ENCODE measurements around the gene PDGFC.

The PDGFC gene

DNA sequence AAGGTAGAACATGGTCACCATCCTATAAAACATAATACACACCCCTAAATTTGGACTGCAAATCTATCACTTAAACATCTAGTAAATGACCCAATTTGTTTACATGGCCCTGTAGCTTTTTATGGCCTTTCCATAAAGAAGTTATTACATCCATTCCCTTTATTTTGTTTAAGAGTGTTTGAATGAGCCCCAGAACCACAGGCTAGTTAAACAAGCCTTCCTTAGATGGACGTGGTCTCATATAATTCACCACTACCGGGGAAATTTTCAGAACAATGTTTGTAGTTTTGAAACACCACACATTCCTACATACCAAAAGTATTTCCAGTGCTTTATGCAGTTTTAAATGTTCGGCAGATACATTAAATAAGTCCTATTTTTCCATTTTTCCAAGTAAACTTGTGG, 12.3 kb downstream of the PDGFC start:
- Histone ChIP-seq H3K9ac (ENCODE audit: insufficient read length) (no peak overlapping the region), H3K27ac (no peak overlapping the region), H3K4me3 (no peak overlapping the region), H3K36me3 (ENCODE audit: insufficient read depth, low read length) (no peaks in the 10 kb centered on the region; the same call in 1 of the 2 replicates), H3K9me3 (ENCODE audit: low read depth, low read length) (no peaks in the 10 kb centered on the region)
- DNase-seq (ENCODE audit: low read depth, low spot score), result no peak
- no peak for TF ChIP-seq FOXP2 (optimal IDR thresholded peaks at IDR 0.05; ENCODE audit: control extremely low read depth, extremely low read length, insufficient read depth)
- no peak for TF ChIP-seq POLR2AphosphoS5 (IDR thresholded peaks at IDR 0.05; ENCODE audit: borderline replicate concordance, low read depth, low read length)
- no peak for TF ChIP-seq EZH2 (IDR thresholded peaks at IDR 0.05)

DNA sequence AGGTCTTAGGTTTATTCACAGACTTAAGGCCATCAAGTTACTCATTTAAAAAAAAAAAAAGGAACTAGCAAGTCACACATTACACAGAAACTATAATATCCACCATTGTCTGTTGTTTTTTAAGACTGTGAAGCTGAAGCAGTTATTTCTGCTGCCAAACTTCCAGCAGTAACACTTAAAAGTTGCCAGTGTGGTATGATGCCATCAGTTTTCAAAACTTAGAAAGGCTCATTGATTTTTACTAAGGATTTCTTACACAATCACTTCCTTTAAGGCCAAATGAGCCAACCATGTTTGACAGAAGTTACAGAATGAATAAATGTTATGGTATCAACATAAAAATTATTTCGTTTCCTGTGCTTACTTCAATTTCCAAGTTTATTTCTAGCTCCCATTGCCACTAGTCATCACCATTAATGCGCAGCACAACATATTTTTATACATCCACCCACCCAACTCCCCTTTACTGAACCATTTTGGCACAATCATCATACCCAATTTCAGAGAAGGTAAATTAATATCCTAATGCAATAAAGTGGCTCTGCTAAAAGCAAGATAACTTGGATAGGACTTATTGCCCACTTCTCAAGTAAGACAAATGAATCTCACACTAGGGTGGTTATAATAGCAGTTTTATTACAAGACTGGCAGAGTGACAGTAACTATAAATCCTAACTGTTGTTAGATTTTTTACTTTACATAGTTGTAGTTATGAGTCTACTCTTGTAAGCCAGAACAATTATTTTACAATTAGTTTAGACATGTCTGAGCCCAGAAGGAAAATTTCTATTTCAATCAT, 13.1 kb downstream of the PDGFC start:
- H3K4me3 ChIP-seq, result peak overlapping the region; percentile 26
- peak; percentile 66 for DNase-seq (ENCODE audit: low read depth, low spot score)
- H3K27ac ChIP-seq, result peak overlapping the region; percentile 33
- H3K36me3 ChIP-seq (ENCODE audit: insufficient read depth, low read length), result no peaks in the 10 kb centered on the region; the same call in 1 of the 2 replicates
- TF ChIP-seq EZH2 (IDR thresholded peaks at IDR 0.05) (no peak), POLR2AphosphoS5 (IDR thresholded peaks at IDR 0.05; ENCODE audit: borderline replicate concordance, low read depth, low read length) (no peak), FOXP2 (optimal IDR thresholded peaks at IDR 0.05; ENCODE audit: control extremely low read depth, extremely low read length, insufficient read depth) (no peak)
- no peak overlapping the region for H3K9ac ChIP-seq (ENCODE audit: insufficient read length)
- no peaks in the 10 kb centered on the region for H3K9me3 ChIP-seq (ENCODE audit: low read depth, low read length)

DNA sequence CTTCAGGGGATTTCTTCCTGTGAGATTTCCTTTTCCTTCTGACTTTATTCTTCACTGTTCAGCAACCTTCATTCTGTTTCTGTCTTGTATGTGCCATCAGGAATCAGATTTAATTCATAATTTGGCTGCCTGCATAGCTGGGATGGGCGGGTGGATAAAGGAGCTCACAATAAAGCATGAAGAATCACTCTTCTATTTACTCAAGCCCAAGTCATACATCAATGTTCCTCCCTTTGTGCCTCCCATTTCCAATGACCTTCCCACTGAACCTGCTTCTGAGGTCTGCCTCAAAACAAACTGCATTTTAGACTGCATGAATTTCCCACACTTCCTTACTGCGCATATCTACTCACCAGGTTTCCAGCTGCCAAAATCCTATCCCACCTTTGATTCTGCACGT, 14.0 kb downstream of the PDGFC start:
- H3K9me3 ChIP-seq (ENCODE audit: low read depth, low read length), result no peaks in the 10 kb centered on the region
- no peak overlapping the region for H3K9ac ChIP-seq (ENCODE audit: insufficient read length)
- H3K27ac ChIP-seq, result peak overlapping the region; percentile 33; the same call in 1 of the 2 replicates
- no peaks in the 10 kb centered on the region; the same call in 1 of the 2 replicates for H3K36me3 ChIP-seq (ENCODE audit: insufficient read depth, low read length)
- TF ChIP-seq POLR2AphosphoS5 (IDR thresholded peaks at IDR 0.05; ENCODE audit: borderline replicate concordance, low read depth, low read length) (no peak), EZH2 (IDR thresholded peaks at IDR 0.05) (no peak), FOXP2 (optimal IDR thresholded peaks at IDR 0.05; ENCODE audit: control extremely low read depth, extremely low read length, insufficient read depth) (no peak)
- H3K4me3 ChIP-seq, result no peak overlapping the region
- DNase-seq (ENCODE audit: low read depth, low spot score), result no peak

DNA sequence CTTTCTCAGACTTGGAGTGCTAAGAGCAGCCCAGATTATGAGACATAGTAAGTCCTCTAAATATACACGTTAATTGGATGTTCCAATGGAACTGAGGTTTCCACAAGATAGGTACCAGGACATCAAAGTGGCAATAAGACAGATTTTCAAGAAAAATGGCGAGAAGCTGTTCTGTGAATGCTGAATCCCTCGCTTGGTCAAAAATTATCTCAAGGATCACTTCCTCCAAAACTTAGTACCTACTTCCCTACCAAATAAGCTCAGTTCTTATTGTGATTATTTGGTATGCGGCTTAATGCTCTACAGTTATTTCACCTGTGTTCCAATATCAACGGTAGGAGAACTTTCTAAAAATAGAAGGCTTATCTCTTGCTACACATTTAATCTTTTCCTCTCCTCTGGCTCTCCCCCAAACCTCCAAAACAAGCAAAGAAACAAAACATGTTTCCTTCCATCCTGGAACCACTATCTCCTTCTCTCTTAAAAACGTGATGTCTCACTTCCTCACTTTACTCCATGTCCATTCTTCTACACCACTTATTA, 14.7 kb downstream of the PDGFC start:
- TF ChIP-seq EZH2 (IDR thresholded peaks at IDR 0.05), result no peak
- TF ChIP-seq FOXP2 (optimal IDR thresholded peaks at IDR 0.05; ENCODE audit: control extremely low read depth, extremely low read length, insufficient read depth), result no peak
- TF ChIP-seq POLR2AphosphoS5 (IDR thresholded peaks at IDR 0.05; ENCODE audit: borderline replicate concordance, low read depth, low read length), result no peak

DNA sequence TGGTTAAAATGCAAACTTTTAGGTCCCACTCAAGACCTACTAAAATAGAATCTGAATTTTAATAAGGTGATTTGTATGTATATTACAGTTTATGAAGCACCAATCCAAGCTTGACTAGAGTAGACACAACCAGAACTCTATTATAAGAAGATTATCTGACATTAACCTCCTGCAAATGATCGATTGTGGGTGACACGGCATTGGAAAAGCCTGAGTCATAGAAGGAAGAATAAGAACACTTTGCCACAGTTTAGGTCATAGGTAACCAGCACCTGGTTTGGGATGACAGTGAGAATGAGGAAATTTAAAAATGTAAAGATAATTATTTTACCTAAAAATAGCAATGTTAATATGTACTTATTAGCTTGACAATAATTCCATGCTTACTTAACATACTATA, 15.2 kb downstream of the PDGFC start:
- DNase-seq (ENCODE audit: low read depth, low spot score), result no peak

More for the DNA sequence above, 14.7 kb downstream of the PDGFC start:
- Histone ChIP-seq H3K27ac (no peak overlapping the region), H3K4me3 (no peak overlapping the region), H3K9me3 (ENCODE audit: low read depth, low read length) (no peaks in the 10 kb centered on the region), H3K36me3 (ENCODE audit: insufficient read depth, low read length) (no peaks in the 10 kb centered on the region; the same call in 1 of the 2 replicates), H3K9ac (ENCODE audit: insufficient read length) (no peak overlapping the region)
- no peak for DNase-seq (ENCODE audit: low read depth, low spot score)

DNA sequence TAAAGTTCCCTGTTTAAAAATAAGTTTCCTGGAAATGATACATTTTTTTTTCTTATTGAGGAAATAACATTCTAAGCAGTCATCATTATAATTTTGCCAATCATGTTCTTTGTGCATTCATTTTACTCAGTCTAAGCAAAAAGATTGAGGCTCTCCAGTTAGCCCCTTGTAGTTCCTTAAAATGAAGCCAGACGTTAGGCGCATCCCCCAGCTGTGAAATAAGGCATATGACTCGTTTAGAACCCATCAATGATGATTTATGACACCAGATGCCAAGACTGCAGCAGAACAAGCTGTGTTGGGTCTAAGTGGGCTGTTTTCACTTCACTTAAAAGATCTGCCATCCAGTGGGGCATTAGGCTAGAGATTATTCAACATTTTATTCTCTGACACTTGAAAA, 17.0 kb downstream of the PDGFC start:
- H3K9ac ChIP-seq (ENCODE audit: insufficient read length), result no peak overlapping the region
- no peak overlapping the region for H3K27ac ChIP-seq
- no peak for DNase-seq (ENCODE audit: low read depth, low spot score)
- no peaks in the 10 kb centered on the region for H3K9me3 ChIP-seq (ENCODE audit: low read depth, low read length)
- H3K4me3 ChIP-seq, result no peak overlapping the region
- TF ChIP-seq FOXP2 (optimal IDR thresholded peaks at IDR 0.05; ENCODE audit: control extremely low read depth, extremely low read length, insufficient read depth), result no peak
- TF ChIP-seq EZH2 (IDR thresholded peaks at IDR 0.05), result no peak
- no peak for TF ChIP-seq POLR2AphosphoS5 (IDR thresholded peaks at IDR 0.05; ENCODE audit: borderline replicate concordance, low read depth, low read length)
- no peaks in the 10 kb centered on the region; the same call in 1 of the 2 replicates for H3K36me3 ChIP-seq (ENCODE audit: insufficient read depth, low read length)

More for the DNA sequence above, 15.2 kb downstream of the PDGFC start:
- no peaks in the 10 kb centered on the region for H3K9me3 ChIP-seq (ENCODE audit: low read depth, low read length)
- no peak overlapping the region for H3K27ac ChIP-seq
- H3K9ac ChIP-seq (ENCODE audit: insufficient read length), result no peak overlapping the region
- H3K4me3 ChIP-seq, result no peak overlapping the region
- TF ChIP-seq POLR2AphosphoS5 (IDR thresholded peaks at IDR 0.05; ENCODE audit: borderline replicate concordance, low read depth, low read length) (no peak), EZH2 (IDR thresholded peaks at IDR 0.05) (no peak), FOXP2 (optimal IDR thresholded peaks at IDR 0.05; ENCODE audit: control extremely low read depth, extremely low read length, insufficient read depth) (no peak)
- H3K36me3 ChIP-seq (ENCODE audit: insufficient read depth, low read length), result no peaks in the 10 kb centered on the region; the same call in 1 of the 2 replicates

DNA sequence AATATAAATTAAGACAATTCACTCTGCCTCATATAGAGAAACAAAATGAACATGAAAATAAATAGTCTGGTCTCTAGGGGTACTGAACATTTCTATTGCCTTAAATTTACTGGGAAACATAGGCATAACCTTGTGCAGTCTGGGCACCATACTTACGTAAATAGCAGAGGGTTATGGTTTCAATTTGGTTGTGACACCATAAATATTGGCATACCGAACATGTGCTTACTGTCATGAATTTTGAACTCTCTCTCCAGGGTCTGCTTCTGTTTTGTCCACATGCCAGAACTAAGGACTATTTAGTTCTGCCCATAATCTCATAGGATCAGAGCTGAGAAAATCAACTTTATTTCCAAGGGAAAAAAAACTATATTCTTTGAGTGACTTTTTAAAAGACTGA, 17.6 kb downstream of the PDGFC start:
- H3K27ac ChIP-seq, result no peak overlapping the region
- no peak for DNase-seq (ENCODE audit: low read depth, low spot score)
- TF ChIP-seq EZH2 (IDR thresholded peaks at IDR 0.05) (no peak), FOXP2 (optimal IDR thresholded peaks at IDR 0.05; ENCODE audit: control extremely low read depth, extremely low read length, insufficient read depth) (no peak), POLR2AphosphoS5 (IDR thresholded peaks at IDR 0.05; ENCODE audit: borderline replicate concordance, low read depth, low read length) (no peak)
- no peaks in the 10 kb centered on the region for H3K9me3 ChIP-seq (ENCODE audit: low read depth, low read length)
- H3K4me3 ChIP-seq, result no peak overlapping the region
- no peaks in the 10 kb centered on the region for H3K36me3 ChIP-seq (ENCODE audit: insufficient read depth, low read length)
- no peak overlapping the region for H3K9ac ChIP-seq (ENCODE audit: insufficient read length)

DNA sequence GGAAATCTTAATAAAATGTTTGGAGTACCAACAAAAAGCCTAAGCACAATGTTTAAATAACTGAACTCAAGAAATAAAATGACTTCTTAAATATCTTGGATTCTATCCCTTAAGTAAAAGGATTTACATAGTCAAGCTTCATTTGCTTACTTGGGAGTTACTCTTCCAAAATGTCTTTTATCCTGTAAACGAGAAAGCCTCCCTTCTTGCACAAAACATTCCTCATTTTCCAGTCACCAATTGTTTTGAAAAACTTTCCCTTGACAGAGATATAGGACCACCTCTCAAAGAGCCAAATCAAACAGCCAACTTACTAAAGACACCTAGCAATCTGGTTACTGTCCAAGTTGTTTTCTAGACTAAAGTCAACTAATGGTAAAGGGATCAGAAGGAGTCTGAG, 18.6 kb downstream of the PDGFC start:
- Histone ChIP-seq H3K27ac (no peak overlapping the region), H3K4me3 (no peak overlapping the region), H3K9me3 (ENCODE audit: low read depth, low read length) (no peaks in the 10 kb centered on the region), H3K9ac (ENCODE audit: insufficient read length) (no peak overlapping the region), H3K36me3 (ENCODE audit: insufficient read depth, low read length) (no peaks in the 10 kb centered on the region)
- TF ChIP-seq FOXP2 (optimal IDR thresholded peaks at IDR 0.05; ENCODE audit: control extremely low read depth, extremely low read length, insufficient read depth) (no peak), POLR2AphosphoS5 (IDR thresholded peaks at IDR 0.05; ENCODE audit: borderline replicate concordance, low read depth, low read length) (no peak), EZH2 (IDR thresholded peaks at IDR 0.05) (no peak)
- DNase-seq (ENCODE audit: low read depth, low spot score), result no peak
